ENCODE results near the gene SLC35F1.

The SLC35F1 gene

DNA sequence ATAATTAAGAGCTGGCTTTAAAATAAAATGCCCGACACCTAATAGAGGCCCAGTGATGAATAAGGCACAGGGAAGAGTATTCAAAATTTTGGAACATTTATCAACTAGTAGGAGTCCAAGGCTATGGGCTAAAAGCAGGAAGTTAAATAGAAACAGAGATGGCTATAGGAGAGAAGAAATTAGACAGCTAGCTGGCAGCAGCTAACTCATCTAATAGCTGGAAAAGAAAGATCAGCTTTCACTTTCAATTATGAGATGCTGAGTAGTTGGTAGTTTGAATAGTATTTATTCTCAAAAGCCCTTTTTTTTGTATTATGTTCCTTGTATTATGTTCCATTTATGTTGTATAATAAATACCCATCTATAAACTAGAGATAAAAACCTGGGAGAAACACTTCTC lies 215.7 kb downstream of the SLC35F1 start:
- TF ChIP-seq ARNTL (CRISPR knock-in tag; IDR thresholded peaks at IDR 0.05; ENCODE audit: borderline replicate concordance, low read depth) = no peak
- TF ChIP-seq, protein P1, sequence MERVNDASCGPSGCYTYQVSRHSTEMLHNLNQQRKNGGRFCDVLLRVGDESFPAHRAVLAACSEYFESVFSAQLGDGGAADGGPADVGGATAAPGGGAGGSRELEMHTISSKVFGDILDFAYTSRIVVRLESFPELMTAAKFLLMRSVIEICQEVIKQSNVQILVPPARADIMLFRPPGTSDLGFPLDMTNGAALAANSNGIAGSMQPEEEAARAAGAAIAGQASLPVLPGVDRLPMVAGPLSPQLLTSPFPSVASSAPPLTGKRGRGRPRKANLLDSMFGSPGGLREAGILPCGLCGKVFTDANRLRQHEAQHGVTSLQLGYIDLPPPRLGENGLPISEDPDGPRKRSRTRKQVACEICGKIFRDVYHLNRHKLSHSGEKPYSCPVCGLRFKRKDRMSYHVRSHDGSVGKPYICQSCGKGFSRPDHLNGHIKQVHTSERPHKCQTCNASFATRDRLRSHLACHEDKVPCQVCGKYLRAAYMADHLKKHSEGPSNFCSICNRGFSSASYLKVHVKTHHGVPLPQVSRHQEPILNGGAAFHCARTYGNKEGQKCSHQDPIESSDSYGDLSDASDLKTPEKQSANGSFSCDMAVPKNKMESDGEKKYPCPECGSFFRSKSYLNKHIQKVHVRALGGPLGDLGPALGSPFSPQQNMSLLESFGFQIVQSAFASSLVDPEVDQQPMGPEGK (CRISPR knock-in tag; IDR thresholded peaks at IDR 0.05; ENCODE audit: borderline replicate concordance) = no peak
- TF ChIP-seq, protein P2, sequence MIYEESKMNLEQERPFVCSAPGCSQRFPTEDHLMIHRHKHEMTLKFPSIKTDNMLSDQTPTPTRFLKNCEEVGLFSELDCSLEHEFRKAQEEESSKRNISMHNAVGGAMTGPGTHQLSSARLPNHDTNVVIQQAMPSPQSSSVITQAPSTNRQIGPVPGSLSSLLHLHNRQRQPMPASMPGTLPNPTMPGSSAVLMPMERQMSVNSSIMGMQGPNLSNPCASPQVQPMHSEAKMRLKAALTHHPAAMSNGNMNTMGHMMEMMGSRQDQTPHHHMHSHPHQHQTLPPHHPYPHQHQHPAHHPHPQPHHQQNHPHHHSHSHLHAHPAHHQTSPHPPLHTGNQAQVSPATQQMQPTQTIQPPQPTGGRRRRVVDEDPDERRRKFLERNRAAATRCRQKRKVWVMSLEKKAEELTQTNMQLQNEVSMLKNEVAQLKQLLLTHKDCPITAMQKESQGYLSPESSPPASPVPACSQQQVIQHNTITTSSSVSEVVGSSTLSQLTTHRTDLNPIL (CRISPR knock-in tag; IDR thresholded peaks at IDR 0.05; ENCODE audit: low read depth) = no peak
- no peak for TF ChIP-seq OSR1 (CRISPR knock-in tag; IDR thresholded peaks at IDR 0.05)
- TF ChIP-seq, protein P3, sequence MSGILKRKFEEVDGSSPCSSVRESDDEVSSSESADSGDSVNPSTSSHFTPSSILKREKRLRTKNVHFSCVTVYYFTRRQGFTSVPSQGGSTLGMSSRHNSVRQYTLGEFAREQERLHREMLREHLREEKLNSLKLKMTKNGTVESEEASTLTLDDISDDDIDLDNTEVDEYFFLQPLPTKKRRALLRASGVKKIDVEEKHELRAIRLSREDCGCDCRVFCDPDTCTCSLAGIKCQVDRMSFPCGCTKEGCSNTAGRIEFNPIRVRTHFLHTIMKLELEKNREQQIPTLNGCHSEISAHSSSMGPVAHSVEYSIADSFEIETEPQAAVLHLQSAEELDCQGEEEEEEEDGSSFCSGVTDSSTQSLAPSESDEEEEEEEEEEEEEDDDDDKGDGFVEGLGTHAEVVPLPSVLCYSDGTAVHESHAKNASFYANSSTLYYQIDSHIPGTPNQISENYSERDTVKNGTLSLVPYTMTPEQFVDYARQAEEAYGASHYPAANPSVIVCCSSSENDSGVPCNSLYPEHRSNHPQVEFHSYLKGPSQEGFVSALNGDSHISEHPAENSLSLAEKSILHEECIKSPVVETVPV (CRISPR knock-in tag; IDR thresholded peaks at IDR 0.05) = no peak
- TF ChIP-seq, protein P4, sequence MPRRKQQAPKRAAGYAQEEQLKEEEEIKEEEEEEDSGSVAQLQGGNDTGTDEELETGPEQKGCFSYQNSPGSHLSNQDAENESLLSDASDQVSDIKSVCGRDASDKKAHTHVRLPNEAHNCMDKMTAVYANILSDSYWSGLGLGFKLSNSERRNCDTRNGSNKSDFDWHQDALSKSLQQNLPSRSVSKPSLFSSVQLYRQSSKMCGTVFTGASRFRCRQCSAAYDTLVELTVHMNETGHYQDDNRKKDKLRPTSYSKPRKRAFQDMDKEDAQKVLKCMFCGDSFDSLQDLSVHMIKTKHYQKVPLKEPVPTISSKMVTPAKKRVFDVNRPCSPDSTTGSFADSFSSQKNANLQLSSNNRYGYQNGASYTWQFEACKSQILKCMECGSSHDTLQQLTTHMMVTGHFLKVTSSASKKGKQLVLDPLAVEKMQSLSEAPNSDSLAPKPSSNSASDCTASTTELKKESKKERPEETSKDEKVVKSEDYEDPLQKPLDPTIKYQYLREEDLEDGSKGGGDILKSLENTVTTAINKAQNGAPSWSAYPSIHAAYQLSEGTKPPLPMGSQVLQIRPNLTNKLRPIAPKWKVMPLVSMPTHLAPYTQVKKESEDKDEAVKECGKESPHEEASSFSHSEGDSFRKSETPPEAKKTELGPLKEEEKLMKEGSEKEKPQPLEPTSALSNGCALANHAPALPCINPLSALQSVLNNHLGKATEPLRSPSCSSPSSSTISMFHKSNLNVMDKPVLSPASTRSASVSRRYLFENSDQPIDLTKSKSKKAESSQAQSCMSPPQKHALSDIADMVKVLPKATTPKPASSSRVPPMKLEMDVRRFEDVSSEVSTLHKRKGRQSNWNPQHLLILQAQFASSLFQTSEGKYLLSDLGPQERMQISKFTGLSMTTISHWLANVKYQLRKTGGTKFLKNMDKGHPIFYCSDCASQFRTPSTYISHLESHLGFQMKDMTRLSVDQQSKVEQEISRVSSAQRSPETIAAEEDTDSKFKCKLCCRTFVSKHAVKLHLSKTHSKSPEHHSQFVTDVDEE (CRISPR knock-in tag; IDR thresholded peaks at IDR 0.05) = no peak
- TF ChIP-seq ZFP30 (CRISPR knock-in tag; IDR thresholded peaks at IDR 0.05) = no peak
- TF ChIP-seq SNAI2 (CRISPR knock-in tag; IDR thresholded peaks at IDR 0.05) = no peak
- no peak for TF ChIP-seq TCF4 (CRISPR knock-in tag; IDR thresholded peaks at IDR 0.05; ENCODE audit: borderline replicate concordance)
- ATAC-seq = no peak

DNA sequence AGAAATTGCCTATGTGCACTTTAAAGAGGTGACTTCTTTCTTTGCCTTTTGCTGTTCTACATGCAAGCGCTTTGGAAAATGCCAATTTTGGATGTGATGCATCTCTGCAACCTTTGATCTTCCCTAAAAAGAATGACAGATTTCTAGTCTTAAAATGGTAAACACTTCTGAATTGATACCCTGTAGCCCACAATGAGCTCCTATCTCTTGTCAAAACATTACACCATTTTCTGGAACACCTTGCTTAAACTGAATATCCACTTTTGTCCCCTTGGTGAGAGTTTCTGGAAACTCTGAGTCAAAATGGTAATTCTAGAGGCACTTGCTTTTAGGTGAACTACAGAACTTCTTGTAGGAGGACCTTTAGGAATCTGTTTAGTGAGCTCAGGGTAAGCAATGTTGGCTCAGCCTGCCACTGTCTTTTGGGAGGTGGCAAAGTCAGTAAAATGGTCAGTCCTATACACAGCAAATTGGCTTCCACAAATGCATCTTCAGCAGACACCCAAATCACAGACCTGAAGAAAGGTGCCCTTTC lies 216.5 kb downstream of the SLC35F1 start:
- no peak for ATAC-seq

DNA sequence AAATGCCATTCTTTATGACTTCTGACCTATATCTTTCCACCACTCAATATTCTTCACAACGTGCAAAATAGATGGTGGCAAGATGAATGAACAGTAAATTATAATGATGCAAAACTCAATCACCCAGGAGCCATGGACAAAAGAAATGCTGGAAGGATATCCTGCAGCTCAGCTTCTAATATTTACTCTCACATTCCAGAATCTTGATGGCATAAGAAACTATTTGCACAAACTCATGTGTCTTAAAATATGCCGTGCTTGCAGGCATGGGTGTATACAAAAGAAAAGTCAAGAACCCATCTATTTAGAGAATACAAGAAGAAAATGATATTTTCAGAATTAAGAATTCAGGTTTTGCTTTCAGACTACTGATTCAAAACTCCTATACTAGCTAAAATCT lies 217.8 kb downstream of the SLC35F1 start:
- ATAC-seq = no peak

More for the DNA sequence above, 216.5 kb downstream of the SLC35F1 start:
- TF ChIP-seq, protein P5, sequence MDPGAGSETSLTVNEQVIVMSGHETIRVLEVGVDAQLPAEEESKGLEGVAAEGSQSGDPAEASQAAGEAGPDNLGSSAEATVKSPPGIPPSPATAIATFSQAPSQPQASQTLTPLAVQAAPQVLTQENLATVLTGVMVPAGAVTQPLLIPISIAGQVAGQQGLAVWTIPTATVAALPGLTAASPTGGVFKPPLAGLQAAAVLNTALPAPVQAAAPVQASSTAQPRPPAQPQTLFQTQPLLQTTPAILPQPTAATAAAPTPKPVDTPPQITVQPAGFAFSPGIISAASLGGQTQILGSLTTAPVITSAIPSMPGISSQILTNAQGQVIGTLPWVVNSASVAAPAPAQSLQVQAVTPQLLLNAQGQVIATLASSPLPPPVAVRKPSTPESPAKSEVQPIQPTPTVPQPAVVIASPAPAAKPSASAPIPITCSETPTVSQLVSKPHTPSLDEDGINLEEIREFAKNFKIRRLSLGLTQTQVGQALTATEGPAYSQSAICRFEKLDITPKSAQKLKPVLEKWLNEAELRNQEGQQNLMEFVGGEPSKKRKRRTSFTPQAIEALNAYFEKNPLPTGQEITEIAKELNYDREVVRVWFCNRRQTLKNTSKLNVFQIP (CRISPR knock-in tag; IDR thresholded peaks at IDR 0.05; ENCODE audit: borderline replicate concordance, low read depth) = no peak
- TF ChIP-seq ZFP30 (CRISPR knock-in tag; IDR thresholded peaks at IDR 0.05) (no peak), ZNF8 (CRISPR knock-in tag; IDR thresholded peaks at IDR 0.05) (no peak), ZFP3 (CRISPR knock-in tag; IDR thresholded peaks at IDR 0.05) (no peak), ZNF70 (CRISPR knock-in tag; IDR thresholded peaks at IDR 0.05) (no peak)
- TF ChIP-seq, protein P2 (CRISPR knock-in tag; IDR thresholded peaks at IDR 0.05; ENCODE audit: low read depth) = no peak
- TF ChIP-seq, protein P1 (CRISPR knock-in tag; IDR thresholded peaks at IDR 0.05; ENCODE audit: borderline replicate concordance) = no peak

More for the DNA sequence above, 217.8 kb downstream of the SLC35F1 start:
- TF ChIP-seq, protein P1 (CRISPR knock-in tag; IDR thresholded peaks at IDR 0.05; ENCODE audit: borderline replicate concordance) = no peak
- TF ChIP-seq OSR1 (CRISPR knock-in tag; IDR thresholded peaks at IDR 0.05) (no peak), PPARA (CRISPR knock-in tag; IDR thresholded peaks at IDR 0.05; ENCODE audit: borderline replicate concordance) (no peak)
